Liver (tissue), 3 donors: ENCODE data around the gene NCBP1.

Source experiments
- GABPA ChIP-seq, 2 donors: IDR thresholded peaks in 1 of 2; conservative IDR thresholded peaks in 1 of 2; 2 replicates each; pipeline ENCODE4 v1.6.1; 2016; ENCODE audit warnings: antibody characterized with exemption in 2 of 2, mild to moderate bottlenecking in 1 of 2, moderate library complexity in 1 of 2
- RAD21 ChIP-seq, 2 donors: IDR thresholded peaks; 2 replicates each; pipeline ENCODE4 v1.6.1; 2016; ENCODE audit warnings: antibody characterized with exemption in 2 of 2, mild to moderate bottlenecking in 2 of 2
- TAF1 ChIP-seq: conservative IDR thresholded peaks from 2 replicates; pipeline ENCODE4 v1.6.1; 2016; ENCODE audit warnings: antibody characterized with exemption, mild to moderate bottlenecking
- YY1 ChIP-seq: IDR thresholded peaks from 2 replicates; pipeline ENCODE4 v1.6.1; 2016; ENCODE audit warnings: antibody characterized with exemption, mild to moderate bottlenecking
- TF ChIP-seq, protein P1 (sequence below): fragments of 150-350 bp; IDR thresholded peaks from 2 replicates; pipeline ENCODE4 v1.5.1; 2017; ENCODE audit warnings: improper control_type of control experiment, low read depth, low read length; ENCODE audit not compliant: missing input control
- donor health status: healthy.
- donor health status: healthy.

DNA sequence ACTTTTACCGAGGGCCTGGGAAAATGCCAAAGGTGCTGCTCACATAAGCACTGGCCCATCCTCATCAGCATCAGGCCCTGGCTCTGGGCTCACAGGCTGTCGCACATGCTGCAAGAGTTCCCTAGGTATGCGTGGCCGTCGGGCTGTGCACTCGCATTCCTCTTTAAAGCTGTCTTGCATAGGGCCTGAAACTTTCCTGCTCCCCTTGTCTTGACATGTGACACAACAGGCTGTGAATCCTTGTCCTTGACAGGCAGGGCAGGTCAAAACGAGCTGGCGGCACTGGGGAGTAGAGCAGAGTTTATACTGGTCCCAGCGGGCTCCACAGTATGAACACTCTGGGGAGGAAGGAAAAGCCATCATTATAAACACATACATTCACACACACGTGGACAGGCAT is 31.2 kb upstream of the NCBP1 start:
- TF ChIP-seq GABPA (IDR thresholded peaks at IDR 0.05 in 1 of 2, conservative IDR thresholded peaks at IDR 0.05 in 1 of 2) = no peak
- TF ChIP-seq YY1 = no peak
- TF ChIP-seq RAD21 (IDR thresholded peaks at IDR 0.05) = no peak
- TF ChIP-seq, protein P1, sequence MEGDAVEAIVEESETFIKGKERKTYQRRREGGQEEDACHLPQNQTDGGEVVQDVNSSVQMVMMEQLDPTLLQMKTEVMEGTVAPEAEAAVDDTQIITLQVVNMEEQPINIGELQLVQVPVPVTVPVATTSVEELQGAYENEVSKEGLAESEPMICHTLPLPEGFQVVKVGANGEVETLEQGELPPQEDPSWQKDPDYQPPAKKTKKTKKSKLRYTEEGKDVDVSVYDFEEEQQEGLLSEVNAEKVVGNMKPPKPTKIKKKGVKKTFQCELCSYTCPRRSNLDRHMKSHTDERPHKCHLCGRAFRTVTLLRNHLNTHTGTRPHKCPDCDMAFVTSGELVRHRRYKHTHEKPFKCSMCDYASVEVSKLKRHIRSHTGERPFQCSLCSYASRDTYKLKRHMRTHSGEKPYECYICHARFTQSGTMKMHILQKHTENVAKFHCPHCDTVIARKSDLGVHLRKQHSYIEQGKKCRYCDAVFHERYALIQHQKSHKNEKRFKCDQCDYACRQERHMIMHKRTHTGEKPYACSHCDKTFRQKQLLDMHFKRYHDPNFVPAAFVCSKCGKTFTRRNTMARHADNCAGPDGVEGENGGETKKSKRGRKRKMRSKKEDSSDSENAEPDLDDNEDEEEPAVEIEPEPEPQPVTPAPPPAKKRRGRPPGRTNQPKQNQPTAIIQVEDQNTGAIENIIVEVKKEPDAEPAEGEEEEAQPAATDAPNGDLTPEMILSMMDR = no peak
- no peak for TF ChIP-seq TAF1
